MG63 (cell line): Measurements from ENCODE around the gene AGBL5. TPM values are rescaled to one million over a fixed set of nuclear protein-coding genes. Genes with fewer than 3 reads are reported as not detected.

ENCODE experiments used
- DNase-seq: peaks from one replicate; pipeline ENCODE4 v3.0.0-alpha.2; 2020
- H3K27me3 ChIP-seq: fragments of 250-450 bp; sonication (Bioruptor Pico); 2 replicates; pipeline ENCODE4 v1.5.1; 2020; ENCODE audit warnings: mild to moderate bottlenecking, moderate library complexity
- H3K36me3 ChIP-seq: fragments of 250-450 bp; sonication (Bioruptor Pico); 2 replicates; pipeline ENCODE4 v1.5.1; 2020; ENCODE audit warnings: mild to moderate bottlenecking, moderate library complexity
- H3K4me3 ChIP-seq: fragments of 250-450 bp; sonication (Bioruptor Pico); 2 replicates; pipeline ENCODE4 v1.5.1; 2020; ENCODE audit warnings: mild to moderate bottlenecking, moderate library complexity
- H3K9me3 ChIP-seq: fragments of 250-450 bp; sonication (Bioruptor Pico); 2 replicates; pipeline ENCODE4 v1.5.1; 2020; ENCODE audit warnings: mild to moderate bottlenecking, moderate library complexity
- total RNA-seq: library from RNA; depleted of rRNA; stranded (reverse); fragments of >200 nt; shearing (Covaris generic); gene quantifications from 2 replicates; pipeline ENCODE4 v1.2.3, GENCODE V29; 2014; ENCODE audit warnings: low replicate concordance

AGBL5 gene
- total RNA-seq, 1 experiment from 2014 or later: 26.0 TPM

GRCh38 chr2:27019459-27019858, 32.0 kb upstream of the AGBL5 start:
- Histone ChIP-seq H3K9me3 (no peaks in the 10 kb centered on the region), H3K36me3 (peaks cover 20% of the 10 kb centered on the region), H3K27me3 (no peaks in the 10 kb centered on the region), H3K4me3 (no peak overlapping the region)
- DNase-seq: no peak

GRCh38 chr2:27019931-27020855, 31.3 kb upstream of the AGBL5 start:
- no peaks in the 10 kb centered on the region for H3K9me3 ChIP-seq
- H3K36me3 ChIP-seq: peaks cover 19% of the 10 kb centered on the region
- no peaks in the 10 kb centered on the region for H3K27me3 ChIP-seq
- no peak overlapping the region for H3K4me3 ChIP-seq
- DNase-seq: no peak

- Histone ChIP-seq H3K4me3 (no peak overlapping the region), H3K36me3 (peaks cover 17% of the 10 kb centered on the region), H3K27me3 (no peaks in the 10 kb centered on the region), H3K9me3 (no peaks in the 10 kb centered on the region)
- peak; percentile 12 for DNase-seq
Observed at GRCh38 chr2:27021253-27022049, 30.0 kb upstream of the AGBL5 start.

- peaks cover 17% of the 10 kb centered on the region for H3K36me3 ChIP-seq
- H3K4me3 ChIP-seq: no peak overlapping the region
- no peaks in the 10 kb centered on the region for H3K27me3 ChIP-seq
- H3K9me3 ChIP-seq: no peaks in the 10 kb centered on the region
- no peak for DNase-seq
Observed at GRCh38 chr2:27023740-27024139, 27.7 kb upstream of the AGBL5 start.

- DNase-seq: no peak
- H3K27me3 ChIP-seq: no peaks in the 10 kb centered on the region
- peaks cover 20% of the 10 kb centered on the region for H3K36me3 ChIP-seq
- H3K4me3 ChIP-seq: no peak overlapping the region
- no peaks in the 10 kb centered on the region for H3K9me3 ChIP-seq
Observed at GRCh38 chr2:27024188-27024587, 27.3 kb upstream of the AGBL5 start.

- H3K9me3 ChIP-seq: no peaks in the 10 kb centered on the region
- DNase-seq: no peak
- H3K4me3 ChIP-seq: no peak overlapping the region
- H3K27me3 ChIP-seq: no peaks in the 10 kb centered on the region
- peaks cover 21% of the 10 kb centered on the region for H3K36me3 ChIP-seq
Observed at GRCh38 chr2:27024812-27025211, 26.7 kb upstream of the AGBL5 start.

GRCh38 chr2:27025281-27025800, 26.1 kb upstream of the AGBL5 start:
- no peak for DNase-seq
- Histone ChIP-seq H3K27me3 (no peaks in the 10 kb centered on the region), H3K9me3 (no peaks in the 10 kb centered on the region), H3K36me3 (peaks cover 23% of the 10 kb centered on the region), H3K4me3 (no peak overlapping the region)

GRCh38 chr2:27025861-27026851, 25.3 kb upstream of the AGBL5 start:
- Histone ChIP-seq H3K4me3 (no peak overlapping the region), H3K27me3 (no peaks in the 10 kb centered on the region), H3K9me3 (no peaks in the 10 kb centered on the region), H3K36me3 (peaks cover 23% of the 10 kb centered on the region)
- DNase-seq: no peak

- Histone ChIP-seq H3K36me3 (peaks cover 22% of the 10 kb centered on the region), H3K9me3 (no peaks in the 10 kb centered on the region), H3K4me3 (no peak overlapping the region), H3K27me3 (no peaks in the 10 kb centered on the region)
- no peak for DNase-seq
Observed at GRCh38 chr2:27027211-27027651, 24.2 kb upstream of the AGBL5 start.

- Histone ChIP-seq H3K9me3 (no peaks in the 10 kb centered on the region), H3K36me3 (peaks cover 18% of the 10 kb centered on the region), H3K4me3 (no peak overlapping the region), H3K27me3 (no peaks in the 10 kb centered on the region)
- DNase-seq: no peak
Observed at GRCh38 chr2:27029051-27029450, 22.4 kb upstream of the AGBL5 start.

- DNase-seq: peak; percentile 90
- Histone ChIP-seq H3K9me3 (no peaks in the 10 kb centered on the region), H3K27me3 (no peaks in the 10 kb centered on the region), H3K4me3 (peak within 1 kb of the TSS; percentile 75), H3K36me3 (peaks cover 49% of the 10 kb centered on the region)
Observed at GRCh38 chr2:27032495-27033252, 18.8 kb upstream of the AGBL5 start, which contains the start of gene TMEM214. Gene TMEM214, plus strand, starts transcription at chr2:27032965. Its CDS starts 51 bp downstream, at chr2:27033016.

GRCh38 chr2:27033253-27033852, 18.1 kb upstream of the AGBL5 start:
- Histone ChIP-seq H3K27me3 (no peaks in the 10 kb centered on the region), H3K4me3 (peak overlapping the region; percentile 75), H3K9me3 (no peaks in the 10 kb centered on the region), H3K36me3 (peaks cover 51% of the 10 kb centered on the region)
- DNase-seq: no peak

- DNase-seq: no peak
- Histone ChIP-seq H3K4me3 (no peak overlapping the region), H3K36me3 (peaks cover 76% of the 10 kb centered on the region), H3K9me3 (no peaks in the 10 kb centered on the region), H3K27me3 (no peaks in the 10 kb centered on the region)
Observed at GRCh38 chr2:27038012-27038411, 13.5 kb upstream of the AGBL5 start.

GRCh38 chr2:27038631-27039339, 12.7 kb upstream of the AGBL5 start:
- Histone ChIP-seq H3K4me3 (no peak overlapping the region), H3K9me3 (no peaks in the 10 kb centered on the region), H3K27me3 (no peaks in the 10 kb centered on the region), H3K36me3 (peaks cover 73% of the 10 kb centered on the region)
- DNase-seq: no peak

GRCh38 chr2:27039426-27039825, 12.0 kb upstream of the AGBL5 start:
- H3K27me3 ChIP-seq: no peaks in the 10 kb centered on the region
- DNase-seq: no peak
- H3K9me3 ChIP-seq: no peaks in the 10 kb centered on the region
- no peak overlapping the region for H3K4me3 ChIP-seq
- H3K36me3 ChIP-seq: peaks cover 68% of the 10 kb centered on the region
